GM12878 (cell line): Measurements from ENCODE around the gene ETV4.

Experiments used
- TF ChIP-seq, protein P1 (sequence below), 3 experiments: IDR thresholded peaks in 2 of 3; conservative IDR thresholded peaks in 1 of 3; 2 replicates each; pipeline ENCODE4 v1.5.1; 2011; ENCODE audit warnings: low read depth in 3 of 3, low read length in 3 of 3, mild to moderate bottlenecking in 3 of 3, control low read depth in 2 of 3, moderate library complexity in 2 of 3, inconsistent platforms in 1 of 3, mixed read lengths in 1 of 3; ENCODE audit not compliant: control insufficient read depth in 2 of 3, insufficient read depth in 1 of 3; ENCODE audit errors: extremely low read depth in 1 of 3
- TF ChIP-seq, protein P2 (sequence below): IDR thresholded peaks from 2 replicates; pipeline ENCODE4 v1.6.1; 2012; ENCODE audit warnings: low read depth, low read length, improper control_type of control experiment

DNA sequence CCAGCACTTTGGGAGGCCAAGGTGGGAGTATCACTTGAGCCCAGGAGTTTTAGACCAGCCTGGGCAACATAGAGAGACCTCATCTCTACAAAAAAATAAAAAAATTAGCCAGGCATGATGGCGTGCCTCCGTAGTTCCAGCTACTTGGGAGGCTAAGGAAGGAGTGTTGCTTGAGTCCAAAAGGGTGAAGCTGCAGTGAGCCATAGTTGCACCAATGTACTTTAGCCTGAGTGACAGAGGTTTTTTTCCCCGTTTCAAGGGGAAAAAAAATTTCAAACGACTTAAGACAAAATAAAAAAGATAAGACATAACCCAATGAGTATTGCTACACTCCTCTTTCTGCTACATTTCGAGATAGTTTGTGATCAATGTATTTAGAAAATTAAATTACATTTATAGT lies 55.5 kb downstream of the ETV4 start:
- TF ChIP-seq, protein P1, sequence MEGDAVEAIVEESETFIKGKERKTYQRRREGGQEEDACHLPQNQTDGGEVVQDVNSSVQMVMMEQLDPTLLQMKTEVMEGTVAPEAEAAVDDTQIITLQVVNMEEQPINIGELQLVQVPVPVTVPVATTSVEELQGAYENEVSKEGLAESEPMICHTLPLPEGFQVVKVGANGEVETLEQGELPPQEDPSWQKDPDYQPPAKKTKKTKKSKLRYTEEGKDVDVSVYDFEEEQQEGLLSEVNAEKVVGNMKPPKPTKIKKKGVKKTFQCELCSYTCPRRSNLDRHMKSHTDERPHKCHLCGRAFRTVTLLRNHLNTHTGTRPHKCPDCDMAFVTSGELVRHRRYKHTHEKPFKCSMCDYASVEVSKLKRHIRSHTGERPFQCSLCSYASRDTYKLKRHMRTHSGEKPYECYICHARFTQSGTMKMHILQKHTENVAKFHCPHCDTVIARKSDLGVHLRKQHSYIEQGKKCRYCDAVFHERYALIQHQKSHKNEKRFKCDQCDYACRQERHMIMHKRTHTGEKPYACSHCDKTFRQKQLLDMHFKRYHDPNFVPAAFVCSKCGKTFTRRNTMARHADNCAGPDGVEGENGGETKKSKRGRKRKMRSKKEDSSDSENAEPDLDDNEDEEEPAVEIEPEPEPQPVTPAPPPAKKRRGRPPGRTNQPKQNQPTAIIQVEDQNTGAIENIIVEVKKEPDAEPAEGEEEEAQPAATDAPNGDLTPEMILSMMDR (IDR thresholded peaks at IDR 0.05 in 2 of 3, conservative IDR thresholded peaks at IDR 0.05 in 1 of 3; ENCODE audit: control insufficient read depth in 2 of 3, extremely low read depth in 1 of 3, insufficient read depth in 1 of 3, low read depth in 3 of 3, low read length in 3 of 3): no peak
- TF ChIP-seq, protein P2, sequence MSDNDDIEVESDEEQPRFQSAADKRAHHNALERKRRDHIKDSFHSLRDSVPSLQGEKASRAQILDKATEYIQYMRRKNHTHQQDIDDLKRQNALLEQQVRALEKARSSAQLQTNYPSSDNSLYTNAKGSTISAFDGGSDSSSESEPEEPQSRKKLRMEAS: no peak
